Loucy (cell line): Measurements from ENCODE around the gene PRAC2.

Experiments
- EZH2phosphoT487 ChIP-seq: fragments of 200-600 bp; IDR thresholded peaks from 2 replicates; pipeline ENCODE4 v1.6.1; 2018; ENCODE audit warnings: antibody characterized with exemption, mild to moderate bottlenecking, moderate library complexity, borderline replicate concordance
- TF ChIP-seq, protein P1 (sequence below): fragments of 200-600 bp; sonication (generic); conservative IDR thresholded peaks from 2 replicates; pipeline ENCODE4 v1.5.1; 2014; ENCODE audit warnings: mild to moderate bottlenecking, antibody characterized with exemption, low read length

DNA sequence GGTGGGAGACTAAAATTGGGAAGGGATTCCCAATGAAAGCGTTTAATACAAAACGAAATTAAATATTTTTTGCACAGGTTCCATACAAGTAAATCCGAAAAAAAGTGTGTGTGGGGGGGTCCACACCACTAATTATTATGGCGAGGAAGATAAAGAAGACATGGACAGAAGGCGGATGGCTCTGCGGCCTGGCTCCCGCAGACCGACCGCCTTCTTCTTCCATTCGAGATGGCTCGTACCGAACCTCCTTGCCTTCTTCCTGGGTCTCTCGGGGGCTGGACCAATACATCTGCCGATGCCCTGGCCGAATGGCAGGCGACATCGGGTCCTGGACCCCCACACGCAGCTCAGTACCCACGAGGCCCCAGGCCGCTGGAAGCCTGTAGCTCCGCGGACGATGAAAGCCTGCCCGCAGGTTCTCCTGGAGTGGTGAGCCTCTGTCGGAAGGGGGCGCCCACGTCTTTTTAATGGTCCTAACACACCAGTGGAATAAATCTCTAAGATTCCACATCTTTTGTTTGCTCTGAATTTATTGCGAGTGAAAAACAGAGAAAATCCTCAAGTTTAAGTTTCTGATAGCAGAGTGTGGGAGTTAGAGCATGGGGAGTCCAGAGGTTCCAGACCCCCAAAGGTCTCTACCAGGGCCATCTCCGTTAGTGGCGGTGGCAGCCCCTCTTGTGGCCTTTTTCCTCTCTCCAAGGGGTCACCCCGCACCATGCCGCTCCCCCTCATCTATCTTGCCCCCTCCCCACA is 1.4 kb downstream of the PRAC2 start:
- TF ChIP-seq, protein P1, sequence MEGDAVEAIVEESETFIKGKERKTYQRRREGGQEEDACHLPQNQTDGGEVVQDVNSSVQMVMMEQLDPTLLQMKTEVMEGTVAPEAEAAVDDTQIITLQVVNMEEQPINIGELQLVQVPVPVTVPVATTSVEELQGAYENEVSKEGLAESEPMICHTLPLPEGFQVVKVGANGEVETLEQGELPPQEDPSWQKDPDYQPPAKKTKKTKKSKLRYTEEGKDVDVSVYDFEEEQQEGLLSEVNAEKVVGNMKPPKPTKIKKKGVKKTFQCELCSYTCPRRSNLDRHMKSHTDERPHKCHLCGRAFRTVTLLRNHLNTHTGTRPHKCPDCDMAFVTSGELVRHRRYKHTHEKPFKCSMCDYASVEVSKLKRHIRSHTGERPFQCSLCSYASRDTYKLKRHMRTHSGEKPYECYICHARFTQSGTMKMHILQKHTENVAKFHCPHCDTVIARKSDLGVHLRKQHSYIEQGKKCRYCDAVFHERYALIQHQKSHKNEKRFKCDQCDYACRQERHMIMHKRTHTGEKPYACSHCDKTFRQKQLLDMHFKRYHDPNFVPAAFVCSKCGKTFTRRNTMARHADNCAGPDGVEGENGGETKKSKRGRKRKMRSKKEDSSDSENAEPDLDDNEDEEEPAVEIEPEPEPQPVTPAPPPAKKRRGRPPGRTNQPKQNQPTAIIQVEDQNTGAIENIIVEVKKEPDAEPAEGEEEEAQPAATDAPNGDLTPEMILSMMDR = peak; percentile 83
- TF ChIP-seq EZH2phosphoT487 = no peak
